GM18870 (cell line): Measurements from ENCODE around the gene CTSF.
A peak's percentile ranks its signal among the peaks of the same experiment; 100 is the strongest.
"Not testable (repeated sequence)": the region's sequence is repeated elsewhere in the genome, so short reads cannot be mapped to it uniquely, and the experiment has no call there.

Experiments used
- ATAC-seq: cut with Tn5 transposase; IDR thresholded peaks from one replicate; pipeline ENCODE4 v1.9.1; 2021; ENCODE audit warnings: moderate library complexity; ENCODE audit not compliant: unreplicated experiment

Gene CTSF

GRCh38 chr11:66568124-66568916 lies at the start of gene CTSF:
CTSF (minus strand) TSS chr11:66568606; CDS start chr11:66568486, 120 bp downstream.
- ATAC-seq, result no peak

- no peak for ATAC-seq
Measured at GRCh38 chr11:66617155-66617834, 48.9 kb upstream of the CTSF start.

- peak; percentile 85 for ATAC-seq
Measured at GRCh38 chr11:66616379-66617154, 48.2 kb upstream of the CTSF start, which contains the start of gene RBM14. RBM14 (plus strand) TSS chr11:66616630; CDS start chr11:66616721, 91 bp downstream.

- no peak for ATAC-seq
Measured at GRCh38 chr11:66614073-66614472, 45.7 kb upstream of the CTSF start.

GRCh38 chr11:66612458-66612857 lies 44.1 kb upstream of the CTSF start:
- ATAC-seq, result no peak

GRCh38 chr11:66609721-66610617 lies 41.6 kb upstream of the CTSF start:
- no peak for ATAC-seq

- no peak for ATAC-seq
Measured at GRCh38 chr11:66607126-66607834, 38.9 kb upstream of the CTSF start.

GRCh38 chr11:66606608-66607007 lies 38.2 kb upstream of the CTSF start:
- not testable (repeated sequence) for ATAC-seq

GRCh38 chr11:66604155-66604554 lies 35.7 kb upstream of the CTSF start:
- ATAC-seq, result no peak

GRCh38 chr11:66603072-66603471 lies 34.7 kb upstream of the CTSF start:
- no peak for ATAC-seq

- ATAC-seq, result no peak
Measured at GRCh38 chr11:66600631-66601233, 32.3 kb upstream of the CTSF start.

- no peak for ATAC-seq
Measured at GRCh38 chr11:66600219-66600618, 31.8 kb upstream of the CTSF start.

GRCh38 chr11:66598993-66599392 lies 30.6 kb upstream of the CTSF start:
- ATAC-seq, result no peak

GRCh38 chr11:66595245-66595904 lies 27.0 kb upstream of the CTSF start:
- ATAC-seq, result no peak

- ATAC-seq, result no peak
Measured at GRCh38 chr11:66593650-66594049, 25.2 kb upstream of the CTSF start.

GRCh38 chr11:66593303-66593635 lies 24.9 kb upstream of the CTSF start:
- ATAC-seq, result no peak

- peak; percentile 72 for ATAC-seq
Measured at GRCh38 chr11:66592457-66593302, 24.3 kb upstream of the CTSF start, which contains the start of the genes CCDC87 and CCS. CCDC87 (minus strand) TSS chr11:66593063; CDS start chr11:66593015, 48 bp downstream. CCS (plus strand) TSS chr11:66593185; CDS start chr11:66593262, 77 bp downstream.

GRCh38 chr11:66591175-66591574 lies 22.8 kb upstream of the CTSF start:
- no peak for ATAC-seq
